ENCODE measurements around the gene SOBP.

The SOBP gene

DNA sequence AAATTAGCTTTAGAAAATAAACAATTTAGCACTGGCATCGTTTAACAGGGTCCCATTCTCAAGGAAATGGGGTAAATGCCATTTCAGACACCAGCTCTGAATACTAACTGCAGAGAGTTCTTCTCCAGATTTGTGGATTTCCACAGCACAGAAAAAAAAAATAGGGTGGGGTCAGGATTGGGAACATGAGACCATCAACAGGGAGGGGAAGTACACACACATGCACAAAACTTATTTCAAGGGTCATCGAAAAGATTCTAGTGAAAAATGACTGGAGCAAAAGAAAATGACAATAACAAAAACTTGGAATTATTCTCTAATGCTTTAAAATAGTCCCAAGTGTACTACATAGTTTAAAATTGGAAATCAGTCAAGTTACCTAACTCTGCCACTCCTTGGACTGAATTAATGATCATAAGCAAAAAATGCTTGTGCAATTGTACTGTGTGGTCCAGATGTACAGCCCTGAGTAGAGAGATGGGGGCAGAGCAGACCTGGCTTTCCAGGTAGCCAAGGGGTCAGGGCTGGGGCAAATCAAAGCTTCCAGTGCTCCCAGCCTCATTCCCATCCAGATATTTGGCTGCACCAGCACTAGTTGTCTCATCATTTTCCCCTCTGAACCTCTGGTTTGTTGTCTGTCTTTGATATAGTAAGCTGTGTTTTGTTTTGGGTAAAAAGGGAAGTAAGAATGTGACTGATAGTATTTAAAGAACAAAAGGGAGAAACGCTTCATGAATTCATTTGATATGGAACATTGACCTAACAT, 152.4 kb downstream of the SOBP start:
- DNase-seq: no peak

DNA sequence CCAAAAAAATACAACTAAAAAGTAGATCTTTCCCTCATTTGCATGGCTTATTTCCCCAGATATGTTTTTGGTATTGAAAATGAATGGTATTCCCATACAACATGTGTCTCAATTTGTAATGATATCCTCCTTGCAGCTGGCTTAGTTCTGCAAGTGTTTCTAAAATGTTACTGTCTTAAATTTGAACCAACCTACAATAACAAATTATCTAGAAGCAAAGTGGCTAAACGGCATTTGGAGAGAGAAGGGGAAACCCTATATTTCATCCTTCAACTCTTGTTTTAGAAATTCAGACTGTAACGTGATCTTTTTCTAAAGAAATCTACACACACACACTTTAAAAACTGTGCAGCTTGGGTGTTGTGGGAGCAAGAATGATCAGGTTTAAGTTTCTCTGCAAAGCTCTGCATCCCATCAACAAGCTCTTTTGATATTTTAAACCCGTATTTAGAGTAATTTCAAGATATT, 153.0 kb downstream of the SOBP start:
- no peak for DNase-seq

DNA sequence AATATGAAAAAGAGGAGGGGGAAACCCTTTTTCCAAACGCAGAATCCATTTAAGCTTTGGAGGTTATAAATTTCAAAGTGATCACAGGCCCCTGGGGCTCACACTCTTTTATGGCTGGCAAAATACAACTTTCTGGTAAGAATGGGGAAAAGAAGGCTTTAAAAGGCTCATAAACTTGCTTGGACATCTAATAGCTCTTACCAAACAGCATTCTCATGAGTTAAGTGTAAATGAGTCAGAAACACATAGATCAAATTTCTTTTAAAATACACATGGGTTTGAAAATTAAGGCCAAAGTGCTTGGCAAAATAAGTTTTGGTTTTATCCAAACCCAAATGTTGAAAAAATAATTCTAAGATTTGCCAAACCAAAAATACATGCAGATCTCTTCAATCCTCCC, 154.6 kb downstream of the SOBP start:
- no peak for DNase-seq

DNA sequence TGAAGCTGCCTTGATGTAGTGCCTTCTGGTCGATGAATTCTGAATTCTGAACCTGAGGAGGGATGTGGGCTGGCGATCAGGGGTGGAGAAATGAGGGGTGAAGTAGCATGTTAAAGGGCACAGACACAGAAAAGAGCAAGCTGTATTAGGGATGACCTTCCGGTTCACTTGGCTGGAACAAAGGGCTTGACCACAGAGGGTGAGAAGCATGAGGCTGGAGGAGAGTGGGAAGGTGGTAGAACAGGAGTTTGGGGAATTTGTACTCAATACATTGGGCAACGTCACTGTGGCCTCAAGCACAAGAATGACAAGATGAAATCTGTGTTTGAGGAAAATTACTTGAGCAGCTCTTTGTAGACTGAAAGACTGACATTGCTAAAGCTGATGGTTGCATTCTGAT, 155.8 kb downstream of the SOBP start:
- DNase-seq: no peak

DNA sequence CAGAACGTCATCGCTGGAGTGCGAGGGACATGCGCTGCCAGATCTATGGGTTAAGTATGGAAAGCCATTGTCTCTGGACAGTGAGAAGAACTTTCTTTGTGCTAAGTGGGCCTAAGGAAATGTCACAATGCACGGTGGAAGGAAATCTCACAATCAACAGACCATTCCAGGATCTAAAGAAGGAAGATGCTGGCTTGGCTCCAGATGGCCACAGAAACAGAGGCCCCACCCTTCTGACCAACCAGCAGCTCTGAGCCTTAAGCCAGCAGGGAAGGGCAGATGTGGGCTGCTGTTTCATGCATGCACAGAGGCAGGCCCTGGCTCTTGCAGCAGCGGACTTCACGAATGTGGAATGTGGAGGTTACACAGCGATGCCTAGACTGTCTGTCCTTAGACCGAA, 156.3 kb downstream of the SOBP start:
- no peak for DNase-seq

DNA sequence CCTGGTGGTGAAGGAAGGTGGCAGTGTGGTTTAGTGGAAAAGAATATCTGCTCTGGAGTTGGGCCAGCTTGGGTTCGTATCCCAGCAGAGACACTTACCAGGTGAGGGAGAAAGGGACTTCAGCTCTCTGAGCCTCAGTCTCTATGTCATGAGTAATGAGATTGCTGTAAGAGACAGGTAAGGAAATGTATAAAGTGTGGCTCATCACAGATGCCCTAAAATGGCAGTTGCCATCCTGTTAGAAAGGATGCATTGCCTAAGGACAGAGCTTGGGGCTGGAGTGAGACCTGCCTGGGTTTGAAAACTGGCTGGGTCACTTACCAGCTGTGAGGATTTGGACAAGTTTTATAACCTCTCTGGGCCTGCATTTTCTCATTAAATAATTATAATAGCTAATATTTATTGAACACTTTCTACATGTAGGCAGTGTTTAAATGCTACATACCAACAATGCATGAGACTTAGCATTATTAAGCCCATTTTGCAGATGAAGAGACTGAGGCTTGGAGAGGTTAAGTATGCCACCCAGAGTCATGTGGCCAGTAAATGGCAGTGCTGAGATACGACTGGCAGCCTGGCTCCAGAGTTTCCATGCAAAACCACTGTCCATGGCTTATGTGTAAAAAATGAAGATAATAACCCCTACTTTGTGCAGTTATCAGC, 157.0 kb downstream of the SOBP start:
- DNase-seq: no peak

DNA sequence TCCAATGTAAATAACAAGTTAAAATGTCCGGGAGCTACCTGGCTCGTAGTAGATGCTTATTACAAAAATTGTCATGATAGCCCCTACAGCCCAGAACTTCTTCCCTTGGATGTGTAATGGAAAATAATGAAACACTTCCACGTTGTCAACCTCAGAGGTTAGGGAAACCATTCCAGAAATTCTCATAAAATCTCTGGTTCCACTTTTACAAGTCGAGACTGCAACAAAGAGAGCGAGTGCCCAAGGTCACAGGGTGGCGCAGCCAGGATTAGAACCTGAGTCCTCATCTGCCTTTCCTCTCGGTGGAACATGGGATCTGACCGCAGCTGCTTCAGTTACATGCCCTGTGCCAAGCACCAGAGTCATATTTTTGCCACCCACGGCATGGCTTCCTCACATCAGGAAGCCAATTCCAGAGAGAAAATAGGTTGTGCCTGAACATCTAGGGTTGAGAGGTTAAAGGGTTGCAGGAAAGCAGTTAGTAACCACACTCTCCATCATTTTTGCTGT, 157.6 kb downstream of the SOBP start:
- no peak for DNase-seq

DNA sequence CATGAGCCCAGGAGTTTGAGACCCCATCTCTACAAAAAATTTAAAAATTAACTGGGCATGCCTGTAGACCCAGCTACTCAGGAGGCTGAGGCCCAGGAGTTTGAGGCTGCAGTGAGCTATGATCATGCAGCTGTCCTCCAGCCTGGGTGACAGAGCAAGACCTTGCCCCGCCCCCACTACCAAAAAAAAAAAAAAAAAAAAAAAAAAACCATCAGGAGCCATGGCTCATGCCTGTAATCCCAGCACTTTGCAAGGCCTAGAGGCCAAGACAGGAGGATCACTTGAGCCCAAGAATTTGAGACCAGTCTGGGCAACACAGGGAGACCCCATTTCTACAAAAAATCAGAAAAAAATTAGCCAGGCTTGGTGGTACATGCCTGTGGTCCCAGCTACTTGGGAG, 159.1 kb downstream of the SOBP start:
- no peak for DNase-seq

DNA sequence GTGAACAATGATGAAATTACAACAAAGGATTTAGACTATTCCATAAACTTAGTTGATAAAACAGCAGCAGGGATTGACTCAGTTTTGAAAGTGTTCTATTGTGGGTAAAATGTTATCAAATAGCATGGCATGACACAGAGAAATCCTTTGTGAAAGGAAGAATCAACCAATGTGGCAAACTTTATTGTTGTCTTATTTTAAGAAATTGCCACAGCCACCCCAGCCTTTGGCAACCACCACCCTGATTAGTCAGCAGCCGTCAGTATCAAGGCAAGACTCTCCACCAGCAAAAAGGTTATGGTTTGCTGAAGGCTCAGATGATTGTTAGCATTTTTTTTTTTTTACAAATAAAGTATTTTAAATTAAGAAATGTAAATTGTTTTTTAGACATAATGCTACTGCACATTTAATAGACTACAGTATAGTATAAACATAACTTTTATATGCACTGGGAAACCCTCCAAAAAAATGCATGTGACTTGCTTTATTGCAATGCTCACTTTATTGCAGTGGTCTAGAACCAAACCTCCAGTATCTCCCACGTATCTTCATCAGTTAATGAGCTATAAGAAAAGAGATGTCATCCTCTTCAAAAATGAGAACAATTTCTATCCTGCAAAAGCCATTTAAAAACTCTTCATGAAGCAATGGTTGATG, 162.7 kb downstream of the SOBP start:
- DNase-seq: no peak

DNA sequence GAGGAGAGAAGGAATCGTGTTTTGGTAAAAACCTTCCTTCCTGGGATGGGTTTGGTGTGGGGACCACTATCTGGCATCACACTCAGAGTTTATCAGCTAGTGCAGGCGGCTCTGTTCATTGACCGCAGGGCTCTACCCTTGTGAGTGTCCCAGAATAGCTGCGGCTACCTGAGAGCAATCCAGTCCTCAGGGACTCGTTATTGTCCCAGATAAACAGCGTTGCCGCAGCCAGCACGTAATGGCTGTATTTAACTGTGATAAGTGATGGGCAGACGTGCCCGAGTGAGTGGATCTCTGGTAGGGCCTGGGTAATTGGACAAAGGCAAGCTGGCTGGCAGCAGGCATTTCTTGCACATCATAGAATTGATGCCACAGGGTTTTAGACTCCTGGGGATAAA, 163.3 kb downstream of the SOBP start:
- no peak for DNase-seq

DNA sequence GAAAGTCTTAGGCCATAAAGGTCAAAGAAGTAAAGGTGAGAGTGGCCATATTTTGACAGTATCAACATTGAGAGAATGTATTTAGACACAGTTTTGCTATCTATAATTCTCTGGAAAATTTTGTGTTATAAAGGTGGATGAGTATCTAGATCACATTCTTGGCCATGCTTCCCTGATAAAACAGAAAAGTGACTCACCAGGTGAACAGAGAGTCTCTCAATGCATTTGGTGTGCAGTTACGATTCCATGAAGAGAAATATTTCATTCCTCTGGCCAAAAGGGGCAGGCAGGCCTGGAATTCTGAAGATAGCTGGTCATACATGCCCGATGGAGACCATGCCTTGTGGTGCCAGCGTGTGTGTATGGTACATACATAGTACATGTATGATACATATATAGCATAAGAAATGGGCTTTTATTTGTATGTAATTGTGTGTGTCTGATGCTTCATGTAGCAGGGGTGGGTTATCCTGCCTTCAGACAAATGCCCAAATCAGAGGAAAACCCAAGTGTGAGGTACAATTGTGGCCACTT, 164.0 kb downstream of the SOBP start:
- DNase-seq: no peak

DNA sequence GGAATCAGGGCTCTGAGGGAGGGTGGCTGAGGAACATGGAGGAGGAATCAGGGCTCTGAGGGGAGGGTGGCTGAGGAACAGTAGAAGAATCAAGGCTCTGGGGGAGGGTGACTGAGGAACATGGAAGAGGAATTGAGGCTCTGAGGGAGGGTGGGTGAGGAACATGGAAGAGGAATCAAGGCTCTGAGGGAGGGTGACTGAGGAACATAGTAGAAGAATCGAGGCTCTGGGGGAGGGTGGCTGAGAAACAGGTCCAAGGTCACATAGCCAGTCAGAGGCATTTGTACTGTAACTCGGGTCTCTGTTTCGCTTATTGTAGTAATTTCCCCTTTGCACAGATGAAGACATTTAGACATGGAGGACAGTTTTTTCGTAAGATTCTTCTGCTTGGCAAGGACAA, 164.8 kb downstream of the SOBP start:
- DNase-seq: no peak

DNA sequence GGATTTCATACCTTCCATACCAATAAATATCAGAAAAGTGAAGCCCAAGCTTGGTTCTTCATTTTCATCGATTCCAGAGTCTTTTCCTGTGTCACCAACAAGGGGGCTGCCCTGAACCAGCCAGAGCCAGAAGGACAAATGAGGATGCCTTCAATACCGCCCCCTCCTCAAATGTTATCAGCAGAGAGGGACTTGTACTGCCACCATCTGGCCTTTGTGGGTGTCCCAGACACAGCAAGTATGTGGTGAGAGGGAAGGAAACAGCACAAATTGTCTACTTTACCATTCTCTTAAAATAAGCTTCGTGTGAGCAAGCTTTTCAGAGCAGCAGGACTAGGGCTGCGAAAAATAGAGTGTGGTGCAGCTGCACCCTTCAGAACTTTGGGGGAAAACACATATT, 165.3 kb downstream of the SOBP start:
- DNase-seq: no peak

DNA sequence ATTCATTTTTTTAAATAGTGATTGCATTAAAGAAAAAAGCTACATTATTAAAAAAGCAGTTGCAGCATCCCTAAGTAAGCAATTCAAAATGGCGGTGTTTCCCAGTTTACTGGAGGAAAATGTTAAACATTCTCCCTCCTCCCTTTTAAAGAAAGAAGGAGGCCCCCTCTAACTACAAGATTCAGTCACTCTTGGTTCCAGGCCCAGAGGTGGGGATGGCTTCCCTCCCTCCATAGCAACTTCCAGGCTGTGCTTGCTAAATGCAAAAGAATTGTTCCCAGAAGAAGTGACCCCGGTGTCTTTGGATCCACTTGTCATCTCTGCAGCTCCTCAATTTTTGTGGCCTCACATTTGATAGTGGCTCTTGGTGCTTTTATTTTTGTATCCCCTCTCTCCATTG, 165.9 kb downstream of the SOBP start:
- no peak for DNase-seq

DNA sequence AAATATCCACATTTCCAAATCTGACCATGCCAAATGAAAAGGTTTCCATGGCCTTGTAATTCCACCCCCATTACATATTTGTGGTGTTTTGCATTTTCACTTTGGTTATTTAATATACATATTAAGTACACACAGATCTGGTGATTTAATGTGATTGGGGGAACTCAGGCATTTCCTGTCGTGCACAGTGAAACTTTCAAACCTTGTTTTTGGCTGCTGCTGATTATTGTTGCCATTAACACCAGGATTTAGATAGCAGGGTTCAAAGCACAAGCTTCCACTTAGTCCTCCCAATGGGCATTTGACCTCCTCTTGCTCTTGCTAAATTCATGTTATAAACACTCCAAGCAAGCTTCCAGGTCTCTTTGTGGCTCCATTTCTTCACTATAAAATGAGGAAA, 166.5 kb downstream of the SOBP start:
- no peak for DNase-seq

DNA sequence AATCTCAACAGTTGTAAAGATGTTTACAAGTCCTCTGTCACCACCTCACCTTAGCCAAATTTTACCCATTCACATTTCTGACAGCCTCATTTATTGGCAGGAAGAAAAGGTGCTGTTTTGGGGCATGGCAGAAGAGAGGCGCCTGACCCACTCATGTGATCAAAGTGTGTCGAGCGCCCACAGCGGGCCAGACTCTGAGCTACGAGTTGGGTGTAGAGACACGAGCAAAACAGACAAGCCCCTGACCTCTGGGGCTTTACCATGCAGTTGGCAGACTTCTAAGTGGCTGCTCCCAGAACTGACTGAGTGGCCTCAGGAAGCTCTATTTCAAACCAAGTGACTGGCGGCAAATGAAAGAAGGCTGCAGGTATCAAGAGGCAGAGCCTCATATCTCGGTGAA, 167.0 kb downstream of the SOBP start:
- no peak for DNase-seq

DNA sequence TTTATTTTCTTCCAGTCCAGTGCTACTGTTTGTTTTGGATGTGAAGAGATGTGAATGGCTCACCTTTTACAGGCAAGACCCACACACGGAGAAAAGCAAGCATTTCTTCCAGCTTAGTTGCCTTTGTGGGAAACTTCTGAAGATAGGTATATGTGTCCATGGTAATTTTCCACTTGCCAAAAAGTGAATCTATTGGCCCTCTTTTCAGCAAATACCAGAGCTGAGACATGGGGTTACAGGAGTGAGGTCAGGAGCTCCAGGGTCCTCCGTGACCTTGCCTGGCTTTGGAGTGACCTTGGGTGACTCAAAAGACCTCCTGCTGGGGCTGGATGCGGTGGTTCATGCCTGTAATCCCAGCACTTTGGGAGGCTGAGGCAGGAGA, 167.4 kb downstream of the SOBP start:
- no peak for DNase-seq

DNA sequence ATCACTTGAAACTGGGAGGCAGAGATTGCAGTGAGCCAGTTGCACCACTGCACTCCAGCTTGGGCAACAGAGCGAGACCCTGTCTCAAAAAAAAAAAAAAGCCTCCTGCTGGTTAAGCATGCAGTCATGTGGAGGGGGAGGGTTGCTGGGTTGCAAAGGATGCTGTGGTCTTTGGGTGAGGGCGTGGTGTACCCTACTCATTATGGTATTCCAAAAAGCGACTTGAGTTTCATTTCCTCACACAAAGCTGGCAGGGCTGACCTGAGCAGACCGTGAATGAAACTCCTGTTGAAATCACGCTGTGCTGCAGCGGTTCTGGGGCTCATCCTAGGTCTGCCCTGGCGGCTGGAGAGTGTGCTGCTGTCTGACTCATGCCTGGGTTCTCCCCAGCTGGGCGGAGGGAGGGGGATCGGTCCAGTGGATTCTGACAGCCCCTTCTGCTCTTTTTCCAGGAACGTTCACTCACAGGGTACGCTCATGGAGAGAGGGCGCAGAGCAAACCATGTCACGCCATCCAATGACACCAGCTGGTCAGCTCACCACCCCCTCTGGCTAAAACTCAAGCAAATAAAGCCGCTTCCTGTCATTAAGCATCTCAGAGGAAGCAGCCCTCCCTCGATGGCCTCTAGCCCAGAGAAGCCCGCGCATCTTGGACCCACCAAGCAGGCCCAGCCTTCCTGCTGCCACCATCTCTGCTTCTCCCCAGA, 168.0 kb downstream of the SOBP start:
- peak; percentile 48 for DNase-seq

DNA sequence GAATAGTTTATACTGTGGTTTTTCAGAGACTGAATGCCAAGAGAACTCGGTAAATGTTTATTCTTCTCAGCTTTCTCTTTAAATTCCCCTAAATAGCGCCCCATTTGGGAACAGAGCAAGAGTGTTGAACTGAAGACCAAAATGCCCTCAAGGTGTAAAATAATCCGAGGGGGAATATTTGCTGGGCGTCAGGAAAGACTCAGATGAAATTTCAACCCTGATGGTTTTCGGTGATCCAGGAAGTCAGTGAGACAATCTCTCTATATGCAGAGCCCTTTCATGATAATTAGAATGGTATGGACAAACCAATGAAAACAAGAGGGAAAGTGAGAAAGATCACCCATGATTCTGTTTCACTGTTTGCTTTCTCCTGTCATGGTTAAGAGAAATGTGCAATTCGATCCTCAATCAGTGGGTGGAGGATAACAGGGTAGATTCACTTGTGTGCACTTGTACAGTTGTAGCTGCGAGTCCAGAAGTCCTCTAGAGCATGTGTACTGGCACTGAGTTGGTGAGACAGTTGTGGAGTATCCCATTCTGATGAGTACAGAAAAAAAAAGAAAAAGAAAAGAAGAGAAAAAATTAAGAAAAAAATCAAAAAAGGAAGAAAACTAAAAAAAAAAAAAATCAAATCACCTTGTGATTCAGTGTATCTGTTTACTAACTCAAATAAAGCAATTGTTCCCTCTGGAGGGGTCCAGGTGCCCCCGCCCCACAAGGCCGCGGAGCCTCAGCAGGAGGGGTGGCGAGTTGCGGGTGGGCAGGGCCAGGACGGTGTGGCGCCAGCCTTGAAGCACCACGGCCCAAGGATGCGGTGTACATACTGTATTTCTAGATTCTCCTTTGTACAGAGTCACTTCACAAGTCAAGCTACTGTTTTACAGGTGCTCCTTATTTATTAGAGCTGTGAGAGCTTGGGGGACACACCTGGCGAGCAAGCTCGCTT, 169.3 kb downstream of the SOBP start:
- DNase-seq: no peak

DNA sequence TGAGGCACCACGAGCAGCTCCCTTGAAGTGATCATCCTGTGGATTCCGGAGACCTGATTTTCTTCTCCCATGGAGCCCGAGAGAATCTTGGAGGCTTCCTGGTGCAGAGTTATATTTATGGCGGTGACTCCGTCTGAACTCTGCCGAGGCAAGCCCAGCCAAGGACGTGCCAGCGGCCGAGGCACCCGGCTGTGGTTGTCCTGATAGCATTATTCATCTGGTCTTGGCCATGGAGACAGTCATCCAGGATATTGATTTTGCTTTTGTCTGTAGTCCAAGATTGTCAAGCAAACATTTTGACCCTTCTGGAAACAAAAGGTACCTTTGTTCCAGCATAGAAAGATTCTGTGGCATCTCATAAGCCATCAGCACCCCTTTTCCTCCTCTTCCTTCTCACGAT, 170.9 kb downstream of the SOBP start:
- DNase-seq: no peak

DNA sequence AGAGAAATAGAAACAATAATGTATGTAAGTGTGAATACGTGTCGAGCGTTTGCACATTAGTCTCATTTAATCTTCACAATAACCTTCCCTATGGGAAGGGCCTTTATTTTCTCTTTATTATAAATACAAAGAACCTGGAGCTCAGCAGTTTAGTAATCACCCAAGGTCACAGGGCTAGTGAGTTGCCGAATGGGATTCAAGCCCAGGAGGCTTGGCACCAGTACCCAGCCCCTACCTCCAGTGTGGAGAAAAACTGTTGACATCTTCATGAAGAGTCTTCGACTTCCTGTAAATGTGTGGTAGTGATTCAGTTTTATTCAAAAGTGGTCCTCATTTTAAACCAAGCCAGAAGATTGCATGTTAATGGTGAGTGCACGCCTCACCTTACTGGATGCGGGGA, 171.4 kb downstream of the SOBP start:
- DNase-seq: no peak

DNA sequence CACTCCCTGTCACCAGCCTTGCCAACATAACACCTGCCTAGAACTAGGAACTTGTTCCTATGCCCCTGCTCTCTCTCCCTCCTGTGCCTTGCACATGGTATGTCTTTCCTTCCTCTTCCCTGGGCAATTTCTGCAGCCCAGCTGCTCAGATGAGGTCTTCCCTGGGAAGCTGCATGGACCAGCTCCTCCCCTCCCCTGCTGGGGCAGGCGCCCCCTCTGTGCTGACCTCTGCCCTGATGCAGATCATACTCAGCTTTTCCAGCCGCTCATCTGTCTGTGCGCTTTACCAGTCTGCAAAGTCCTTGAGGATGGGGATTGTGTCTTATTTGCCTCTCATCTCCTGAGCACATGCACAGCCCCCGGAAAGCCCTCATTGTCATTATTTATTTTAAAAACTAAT, 172.4 kb downstream of the SOBP start:
- DNase-seq: no peak
